ENCODE data around the gene ISL1.

DNA sequence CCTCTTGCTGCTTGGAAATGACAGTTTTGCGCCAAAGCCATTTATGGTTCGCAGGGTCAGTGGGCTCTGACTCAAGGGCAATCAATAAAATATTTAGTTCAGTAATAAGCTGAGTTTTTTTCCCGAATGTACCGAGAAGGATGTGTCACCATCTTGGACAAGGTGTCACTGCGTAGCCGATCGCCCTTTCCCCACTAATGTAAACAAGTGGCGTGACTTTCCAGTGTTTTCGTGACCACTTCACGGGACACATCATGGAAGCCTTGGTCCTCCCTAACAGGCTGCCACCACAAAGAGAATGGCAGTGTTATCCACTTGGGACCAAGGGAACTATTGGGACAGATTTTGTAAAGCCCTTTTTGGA is 16.4 kb downstream of the ISL1 start:
- no peak for TF ChIP-seq POLR2AphosphoS5 (IDR thresholded peaks at IDR 0.05; ENCODE audit: low read depth, low read length)
- TF ChIP-seq SIN3A (IDR thresholded peaks at IDR 0.05; ENCODE audit: borderline replicate concordance, insufficient read depth, low read length), result no peak
- TF ChIP-seq TAF1 (IDR thresholded peaks at IDR 0.05; ENCODE audit: borderline replicate concordance, insufficient read depth, low read length), result no peak
- TF ChIP-seq, protein P1, sequence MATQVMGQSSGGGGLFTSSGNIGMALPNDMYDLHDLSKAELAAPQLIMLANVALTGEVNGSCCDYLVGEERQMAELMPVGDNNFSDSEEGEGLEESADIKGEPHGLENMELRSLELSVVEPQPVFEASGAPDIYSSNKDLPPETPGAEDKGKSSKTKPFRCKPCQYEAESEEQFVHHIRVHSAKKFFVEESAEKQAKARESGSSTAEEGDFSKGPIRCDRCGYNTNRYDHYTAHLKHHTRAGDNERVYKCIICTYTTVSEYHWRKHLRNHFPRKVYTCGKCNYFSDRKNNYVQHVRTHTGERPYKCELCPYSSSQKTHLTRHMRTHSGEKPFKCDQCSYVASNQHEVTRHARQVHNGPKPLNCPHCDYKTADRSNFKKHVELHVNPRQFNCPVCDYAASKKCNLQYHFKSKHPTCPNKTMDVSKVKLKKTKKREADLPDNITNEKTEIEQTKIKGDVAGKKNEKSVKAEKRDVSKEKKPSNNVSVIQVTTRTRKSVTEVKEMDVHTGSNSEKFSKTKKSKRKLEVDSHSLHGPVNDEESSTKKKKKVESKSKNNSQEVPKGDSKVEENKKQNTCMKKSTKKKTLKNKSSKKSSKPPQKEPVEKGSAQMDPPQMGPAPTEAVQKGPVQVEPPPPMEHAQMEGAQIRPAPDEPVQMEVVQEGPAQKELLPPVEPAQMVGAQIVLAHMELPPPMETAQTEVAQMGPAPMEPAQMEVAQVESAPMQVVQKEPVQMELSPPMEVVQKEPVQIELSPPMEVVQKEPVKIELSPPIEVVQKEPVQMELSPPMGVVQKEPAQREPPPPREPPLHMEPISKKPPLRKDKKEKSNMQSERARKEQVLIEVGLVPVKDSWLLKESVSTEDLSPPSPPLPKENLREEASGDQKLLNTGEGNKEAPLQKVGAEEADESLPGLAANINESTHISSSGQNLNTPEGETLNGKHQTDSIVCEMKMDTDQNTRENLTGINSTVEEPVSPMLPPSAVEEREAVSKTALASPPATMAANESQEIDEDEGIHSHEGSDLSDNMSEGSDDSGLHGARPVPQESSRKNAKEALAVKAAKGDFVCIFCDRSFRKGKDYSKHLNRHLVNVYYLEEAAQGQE (IDR thresholded peaks at IDR 0.05; ENCODE audit: insufficient read depth in 1 of 2, low read depth in 2 of 2, low read length in 2 of 2), result no peak
